Melanocyte of skin (primary cell): ENCODE results near the gene SLC17A8. TPM values are rescaled to one million over a fixed set of nuclear protein-coding genes. Genes with fewer than 3 reads are reported as not detected.

Experiments
- total RNA-seq, 2 donors: library from RNA; depleted of rRNA; stranded (reverse); fragments of >200 nt; gene quantifications; 2 replicates each; pipeline ENCODE4 v1.2.3, GENCODE V29; 2012

Gene SLC17A8
- not detected for total RNA-seq

GRCh38 chr12:100356644-100357223 is at the start of gene SLC17A8:
Gene SLC17A8, plus strand, starts transcription at chr12:100357074. Its CDS starts 318 bp downstream, at chr12:100357392.

Other genes with a start within 250 kb of the SLC17A8 start
- 10 to 100 TPM; 20.0 to 22.7 TPM for gene BLTP3B, start 214.2 kb upstream of the SLC17A8 start, total RNA-seq
- gene ACTR6, start 156.3 kb upstream of the SLC17A8 start, total RNA-seq: 10 to 100 TPM; 23.0 to 24.4 TPM
- 1 to 10 TPM; 1.0 to 2.0 TPM for gene DEPDC4, start 90.0 kb upstream of the SLC17A8 start, total RNA-seq
- 10 to 100 TPM; 64.4 to 73.9 TPM for gene SCYL2, start 89.9 kb upstream of the SLC17A8 start, total RNA-seq
- gene NR1H4, start 116.8 kb downstream of the SLC17A8 start, total RNA-seq: not detected
- 100 to 1,000 TPM in 1 of 2 donors, 10 to 100 TPM in 1; 97.2 to 137 TPM for gene GAS2L3, start 216.6 kb downstream of the SLC17A8 start, total RNA-seq